Smooth muscle cell (in vitro differentiated cells): ENCODE results near the gene PIGK. TPM values are rescaled to one million over a fixed set of nuclear protein-coding genes. Genes with fewer than 3 reads are reported as not detected.

Source experiments
- DNase-seq: peaks from one replicate; lab custom pipeline; 2025; ENCODE audit not compliant: unreplicated experiment; lab: John Stamatoyannopoulos, UW
- H2AFZ ChIP-seq: fragments of 200-600 bp; sonication (generic); 2 replicates; pipeline ENCODE4 v1.6.0; 2016; ENCODE audit warnings: antibody characterized with exemption, low read depth, mild to moderate bottlenecking
- H3F3A ChIP-seq: fragments of 200-600 bp; sonication (generic); 2 replicates; pipeline ENCODE4 v1.6.0; 2017; ENCODE audit warnings: antibody characterized with exemption, low read depth
- H3K27ac ChIP-seq: fragments of 200-600 bp; sonication (generic); 2 replicates; pipeline ENCODE4 v1.5.1; 2016; ENCODE audit warnings: low read depth, mild to moderate bottlenecking
- H3K27me3 ChIP-seq: fragments of 200-600 bp; sonication (generic); 2 replicates; pipeline ENCODE4 v1.6.1; 2016; ENCODE audit warnings: low read depth, mild to moderate bottlenecking
- H3K36me3 ChIP-seq: fragments of 200-600 bp; sonication (generic); 2 replicates; pipeline ENCODE4 v1.5.1; 2016; ENCODE audit warnings: low read depth
- H3K4me1 ChIP-seq: fragments of 200-600 bp; sonication (generic); 2 replicates; pipeline ENCODE4 v1.5.1; 2016; ENCODE audit warnings: low read depth
- H3K4me2 ChIP-seq: fragments of 200-600 bp; sonication (generic); 2 replicates; pipeline ENCODE4 v1.6.0; 2016; ENCODE audit warnings: mild to moderate bottlenecking
- H3K4me3 ChIP-seq: fragments of 200-600 bp; sonication (generic); 2 replicates; pipeline ENCODE4 v1.5.1; 2016; ENCODE audit warnings: mild to moderate bottlenecking
- H3K79me2 ChIP-seq: fragments of 200-600 bp; sonication (generic); 2 replicates; pipeline ENCODE4 v1.6.0; 2016; ENCODE audit warnings: low read depth, mild to moderate bottlenecking
- H3K9ac ChIP-seq: fragments of 200-600 bp; sonication (generic); 2 replicates; pipeline ENCODE4 v1.6.0; 2016; ENCODE audit warnings: low read depth
- H3K9me3 ChIP-seq: fragments of 200-600 bp; sonication (generic); replicated peaks from 2 replicates; pipeline ENCODE4 v1.5.1; 2016; ENCODE audit warnings: low read depth
- H4K20me1 ChIP-seq: fragments of 200-600 bp; sonication (generic); 2 replicates; pipeline ENCODE4 v1.6.0; 2016; ENCODE audit warnings: low read depth
- CTCF ChIP-seq: fragments of 200-600 bp; sonication (generic); IDR thresholded peaks from 2 replicates; pipeline ENCODE4 v1.5.1; 2017; ENCODE audit warnings: borderline replicate concordance, mild to moderate bottlenecking, antibody characterized with exemption; ENCODE audit not compliant: insufficient read depth, poor library complexity, severe bottlenecking
- WGBS: methylation state at CpG from one replicate; pipeline ENCODE4 v1.1.7; 2016; ENCODE audit warnings: low lambda C conversion rate; 5-methylcytosine and 5-hydroxymethylcytosine counted together
- polyA plus RNA-seq: library from polyadenylated mRNA; unstranded; fragments of >200 nt; fragmentation: Nextera tagmentation; extraction: Ambion mirVana; gene quantifications from 2 replicates; pipeline ENCODE4 v1.2.1, GENCODE V29; 2016
- total RNA-seq: library from RNA; depleted of rRNA; stranded (reverse); fragments of >200 nt; gene quantifications from 2 replicates; pipeline ENCODE4 v1.2.3, GENCODE V29; 2014

Gene PIGK
- total and polyA plus RNA-seq, 2 experiments from 2014 or later = 18.0 to 39.3 TPM

- Histone ChIP-seq H3K27me3 (no peaks in the 10 kb centered on the region), H3K4me2 (no peak overlapping the region), H3K4me1 (peaks cover 9% of the 10 kb centered on the region), H3K4me3 (no peak overlapping the region), H3F3A (no peaks in the 10 kb centered on the region), H3K9ac (no peak overlapping the region), H3K9me3 (no peaks in the 10 kb centered on the region), H3K36me3 (no peaks in the 10 kb centered on the region), H2AFZ (no peak overlapping the region), H3K27ac (no peak overlapping the region), H3K79me2 (no peaks in the 10 kb centered on the region), H4K20me1 (no peaks in the 10 kb centered on the region)
- no peak for DNase-seq
- no peak for TF ChIP-seq CTCF
- 81% methylated on average over 4 of the region's 4 CpGs for WGBS
Observed at GRCh38 chr1:77063118-77063517, 156.1 kb downstream of the PIGK start.

GRCh38 chr1:77061162-77061561 is 158.1 kb downstream of the PIGK start:
- H4K20me1 ChIP-seq = no peaks in the 10 kb centered on the region
- H3K4me2 ChIP-seq = no peak overlapping the region
- 93% methylated on average over 3 of the region's 3 CpGs for WGBS
- H3F3A ChIP-seq = no peaks in the 10 kb centered on the region
- no peak overlapping the region for H3K4me3 ChIP-seq
- no peaks in the 10 kb centered on the region for H3K9me3 ChIP-seq
- no peaks in the 10 kb centered on the region for H3K27me3 ChIP-seq
- H3K79me2 ChIP-seq = no peaks in the 10 kb centered on the region
- no peaks in the 10 kb centered on the region for H3K36me3 ChIP-seq
- no peak overlapping the region for H3K27ac ChIP-seq
- DNase-seq = no peak
- TF ChIP-seq CTCF = no peak
- peaks cover 9% of the 10 kb centered on the region for H3K4me1 ChIP-seq
- no peak overlapping the region for H2AFZ ChIP-seq
- no peak overlapping the region for H3K9ac ChIP-seq

- no peak for TF ChIP-seq CTCF
- H3K79me2 ChIP-seq = no peaks in the 10 kb centered on the region
- H3K9ac ChIP-seq = no peak overlapping the region
- no peak overlapping the region for H3K4me2 ChIP-seq
- no peaks in the 10 kb centered on the region for H3K9me3 ChIP-seq
- H3K36me3 ChIP-seq = no peaks in the 10 kb centered on the region
- no peaks in the 10 kb centered on the region for H4K20me1 ChIP-seq
- no peak for DNase-seq
- no peaks in the 10 kb centered on the region for H3K27me3 ChIP-seq
- H2AFZ ChIP-seq = no peak overlapping the region
- H3K4me1 ChIP-seq = peaks cover 9% of the 10 kb centered on the region
- no peak overlapping the region for H3K27ac ChIP-seq
- WGBS = 48% methylated on average over 5 of the region's 5 CpGs
- H3K4me3 ChIP-seq = no peak overlapping the region
- no peaks in the 10 kb centered on the region for H3F3A ChIP-seq
Observed at GRCh38 chr1:77060000-77060399, 159.2 kb downstream of the PIGK start.

GRCh38 chr1:77057994-77058585 is 161.1 kb downstream of the PIGK start:
- H3K27me3 ChIP-seq = no peaks in the 10 kb centered on the region
- H3K9me3 ChIP-seq = no peaks in the 10 kb centered on the region
- no peaks in the 10 kb centered on the region for H4K20me1 ChIP-seq
- no peak for TF ChIP-seq CTCF
- no peaks in the 10 kb centered on the region for H3K79me2 ChIP-seq
- no peak overlapping the region for H3K4me3 ChIP-seq
- no peak overlapping the region for H2AFZ ChIP-seq
- H3K27ac ChIP-seq = no peak overlapping the region
- H3K4me1 ChIP-seq = peaks cover 9% of the 10 kb centered on the region
- 83% methylated on average over 7 of the region's 7 CpGs for WGBS
- no peak overlapping the region for H3K9ac ChIP-seq
- DNase-seq = no peak
- H3K4me2 ChIP-seq = no peak overlapping the region
- H3K36me3 ChIP-seq = no peaks in the 10 kb centered on the region
- H3F3A ChIP-seq = no peaks in the 10 kb centered on the region
